KMS-11 (cell line): ENCODE measurements around the gene DCST2.

Experiments
- H2AFZ ChIP-seq: fragments of 200-600 bp; sonication (generic); 2 replicates; pipeline ENCODE4 v1.6.1; 2016; ENCODE audit warnings: antibody characterized with exemption, mixed run types, low read depth
- H3K27ac ChIP-seq: fragments of 200-600 bp; sonication (generic); 2 replicates; pipeline ENCODE4 v1.6.1; 2016; ENCODE audit warnings: mild to moderate bottlenecking, mixed run types
- H3K27me3 ChIP-seq: fragments of 200-600 bp; sonication (generic); 2 replicates; pipeline ENCODE4 v1.6.1; 2017; ENCODE audit warnings: mild to moderate bottlenecking, low read depth, mixed run types, moderate library complexity; ENCODE audit not compliant: insufficient read depth
- H3K36me3 ChIP-seq: fragments of 200-600 bp; sonication (generic); 2 replicates; pipeline ENCODE4 v1.6.1; 2017; ENCODE audit warnings: mild to moderate bottlenecking, mixed run types; ENCODE audit not compliant: insufficient read depth
- H3K4me1 ChIP-seq: fragments of 200-600 bp; sonication (generic); 2 replicates; pipeline ENCODE4 v1.6.1; 2016; ENCODE audit warnings: mild to moderate bottlenecking, low read depth, mixed run types; ENCODE audit not compliant: poor library complexity, severe bottlenecking
- H3K4me2 ChIP-seq: fragments of 200-600 bp; sonication (generic); 2 replicates; pipeline ENCODE4 v1.7.0; 2016; ENCODE audit warnings: mild to moderate bottlenecking, mixed run types
- H3K4me3 ChIP-seq: fragments of 200-600 bp; sonication (generic); IDR thresholded peaks from 2 replicates; pipeline ENCODE4 v1.6.1; 2017; ENCODE audit warnings: low read depth, low read length, mixed read lengths; ENCODE audit not compliant: insufficient read depth
- H3K79me2 ChIP-seq: fragments of 200-600 bp; sonication (generic); 2 replicates; pipeline ENCODE4 v1.6.1; 2016; ENCODE audit warnings: low read depth, mixed run types; ENCODE audit not compliant: insufficient read depth
- H3K9ac ChIP-seq: fragments of 200-600 bp; sonication (generic); 2 replicates; pipeline ENCODE4 v1.6.1; 2016; ENCODE audit warnings: mild to moderate bottlenecking, mixed run types
- H4K20me1 ChIP-seq: fragments of 200-600 bp; sonication (generic); 2 replicates; pipeline ENCODE4 v1.6.1; 2016; ENCODE audit warnings: mild to moderate bottlenecking, mixed run types; ENCODE audit not compliant: insufficient read depth
- CTCF ChIP-seq: fragments of 200-600 bp; sonication (generic); conservative IDR thresholded peaks from 2 replicates; pipeline ENCODE4 v1.6.1; 2017; ENCODE audit warnings: low read depth, mild to moderate bottlenecking, antibody characterized with exemption, low read length, moderate library complexity, mixed read lengths

The DCST2 gene

GRCh38 chr1:155057104-155057503 lies 23.5 kb upstream of the DCST2 start:
- Histone ChIP-seq H3K4me3 (no peak overlapping the region), H3K4me1 (peaks cover 49% of the 10 kb centered on the region), H2AFZ (no peak overlapping the region), H3K79me2 (peaks cover 6% of the 10 kb centered on the region; the same call in 1 of the 2 replicates), H3K27ac (peak overlapping the region; percentile 14), H4K20me1 (no peaks in the 10 kb centered on the region), H3K4me2 (peak overlapping the region; percentile 5), H3K27me3 (no peaks in the 10 kb centered on the region), H3K36me3 (no peaks in the 10 kb centered on the region; the same call in 1 of the 2 replicates), H3K9ac (no peak overlapping the region)
- no peak for TF ChIP-seq CTCF

DNA sequence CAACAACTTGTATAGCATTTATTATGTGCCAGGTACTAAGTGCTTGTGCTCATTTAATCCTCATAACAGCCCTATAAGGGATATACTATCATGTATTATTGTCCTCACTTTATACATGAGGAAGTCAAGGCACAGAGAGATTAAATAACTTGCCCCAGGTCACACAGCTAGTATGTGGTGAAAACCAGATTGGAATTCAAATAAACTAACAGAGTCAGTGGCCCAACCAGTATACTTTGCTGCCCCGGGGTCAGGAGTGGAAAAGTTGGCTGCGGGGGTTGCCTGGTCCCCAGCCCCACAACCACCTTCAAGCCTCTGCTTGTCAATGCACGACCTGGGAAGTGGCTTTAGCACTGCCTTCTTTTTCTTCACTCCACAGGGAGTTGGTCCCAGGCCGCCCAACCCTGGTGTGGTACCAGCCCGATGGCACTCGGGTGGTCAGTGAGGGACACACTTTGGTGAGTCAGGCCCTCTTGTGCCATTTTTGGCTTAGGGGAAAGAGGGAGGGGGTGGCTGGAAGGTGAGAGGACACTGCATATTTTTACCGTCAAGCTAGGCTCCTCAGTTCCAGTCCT lies 20.0 kb upstream of the DCST2 start:
- Histone ChIP-seq H3K36me3 (no peaks in the 10 kb centered on the region; the same call in 1 of the 2 replicates), H3K79me2 (peaks cover 13% of the 10 kb centered on the region; the same call in 1 of the 2 replicates), H4K20me1 (no peaks in the 10 kb centered on the region), H3K9ac (no peak overlapping the region), H3K27ac (no peak overlapping the region), H2AFZ (no peak overlapping the region), H3K4me1 (peaks cover 56% of the 10 kb centered on the region), H3K4me3 (no peak overlapping the region), H3K27me3 (no peaks in the 10 kb centered on the region), H3K4me2 (no peak overlapping the region; the same call in 1 of the 2 replicates)
- TF ChIP-seq CTCF, result no peak

DNA sequence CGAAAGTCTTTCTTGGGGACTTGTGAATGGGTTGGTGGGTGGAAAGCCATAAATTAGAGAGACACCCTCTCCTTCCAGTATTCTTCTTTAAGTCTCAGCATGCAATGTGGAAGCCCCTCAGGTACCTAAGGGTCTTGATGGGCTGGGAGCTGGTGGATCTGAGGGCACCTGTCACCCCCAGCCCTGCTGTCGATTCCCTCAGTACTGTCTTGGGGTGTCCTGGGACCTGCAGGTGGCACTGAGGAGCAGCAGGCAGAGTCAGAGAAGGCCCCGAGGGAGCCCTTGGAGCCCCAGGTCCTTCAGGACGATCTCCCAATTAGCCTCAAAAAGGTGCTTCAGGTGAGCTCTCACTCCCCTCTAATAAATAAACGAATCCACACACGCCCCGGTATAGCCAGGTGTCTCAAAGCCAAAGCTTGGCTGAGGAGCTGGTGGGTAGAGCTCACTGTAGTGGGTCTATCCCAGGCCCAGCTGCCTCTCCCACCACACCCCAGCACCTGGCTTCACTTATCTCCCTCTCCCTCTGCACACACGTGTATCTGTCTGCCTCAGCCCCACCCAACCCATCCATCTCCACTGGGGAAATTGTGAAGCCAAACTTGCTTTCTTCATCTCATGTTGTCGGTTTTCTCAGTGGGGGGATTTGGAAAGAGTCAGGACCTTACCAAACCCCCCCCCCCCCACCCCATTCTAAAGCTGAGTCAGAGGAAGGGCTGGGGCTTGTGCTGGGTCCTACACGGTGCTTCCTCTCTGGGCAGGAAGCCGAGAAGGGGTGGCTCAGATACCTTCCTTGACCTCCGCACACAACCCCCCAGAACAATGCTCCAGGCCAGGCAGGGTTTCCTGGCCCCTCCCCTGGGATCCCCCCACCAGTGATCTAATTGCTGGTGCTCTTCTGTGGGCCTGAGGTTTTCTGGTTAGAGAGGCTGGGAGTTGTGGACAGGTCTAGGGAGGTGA lies 19.1 kb upstream of the DCST2 start:
- peak overlapping the region; percentile 59; the same call in 1 of the 2 replicates for H3K9ac ChIP-seq
- H2AFZ ChIP-seq, result peak overlapping the region; percentile 84; the same call in 1 of the 2 replicates
- H3K4me2 ChIP-seq, result peak overlapping the region; percentile 92
- peaks cover 13% of the 10 kb centered on the region; the same call in 1 of the 2 replicates for H3K79me2 ChIP-seq
- H3K36me3 ChIP-seq, result no peaks in the 10 kb centered on the region; the same call in 1 of the 2 replicates
- H3K27me3 ChIP-seq, result no peaks in the 10 kb centered on the region
- H3K27ac ChIP-seq, result no peak overlapping the region
- TF ChIP-seq CTCF, result peak; percentile 74
- H3K4me3 ChIP-seq, result peak overlapping the region; percentile 98
- H4K20me1 ChIP-seq, result no peaks in the 10 kb centered on the region
- H3K4me1 ChIP-seq, result peaks cover 47% of the 10 kb centered on the region

- no peaks in the 10 kb centered on the region for H3K27me3 ChIP-seq
- no peaks in the 10 kb centered on the region for H4K20me1 ChIP-seq
- H3K9ac ChIP-seq, result peak overlapping the region; percentile 59; the same call in 1 of the 2 replicates
- peak overlapping the region; percentile 27; the same call in 1 of the 2 replicates for H3K27ac ChIP-seq
- no peak for TF ChIP-seq CTCF
- no peaks in the 10 kb centered on the region; the same call in 1 of the 2 replicates for H3K36me3 ChIP-seq
- H3K4me2 ChIP-seq, result peak overlapping the region; percentile 92
- peak overlapping the region; percentile 84 for H2AFZ ChIP-seq
- peak overlapping the region; percentile 98 for H3K4me3 ChIP-seq
- H3K4me1 ChIP-seq, result peaks cover 41% of the 10 kb centered on the region
- peaks cover 13% of the 10 kb centered on the region; the same call in 1 of the 2 replicates for H3K79me2 ChIP-seq
Observed at GRCh38 chr1:155051777-155052398, 18.3 kb upstream of the DCST2 start.
